ENCODE results near the gene PHPT1. TPM values are rescaled to one million over a fixed set of nuclear protein-coding genes. Genes with fewer than 3 reads are reported as not detected.

PHPT1 gene
- total and polyA plus RNA-seq, 2 of the 13 experiments (the other 11 are each of a cell fraction or from before 2014, with no cell fraction given): 189 to 192 TPM

- no peak for TF ChIP-seq ZSCAN21 (CRISPR knock-in tag; IDR thresholded peaks at IDR 0.05; ENCODE audit: borderline replicate concordance)
- TF ChIP-seq U2AF1 (optimal IDR thresholded peaks at IDR 0.05; ENCODE audit: low read depth, low read length): no peak
- TF ChIP-seq ZNF713 (CRISPR knock-in tag; IDR thresholded peaks at IDR 0.05): no peak
- TF ChIP-seq SOX5 (CRISPR knock-in tag; IDR thresholded peaks at IDR 0.05; ENCODE audit: borderline replicate concordance): no peak
- TF ChIP-seq STAG1 (CRISPR knock-in tag; IDR thresholded peaks at IDR 0.05): no peak
- no peak for TF ChIP-seq GTF3A (CRISPR knock-in tag; conservative IDR thresholded peaks at IDR 0.05)
- no peak for TF ChIP-seq ZFX (CRISPR knock-in tag; IDR thresholded peaks at IDR 0.05; ENCODE audit: low read depth)
- no peak for TF ChIP-seq MZF1 (CRISPR knock-in tag; IDR thresholded peaks at IDR 0.05; ENCODE audit: borderline replicate concordance)
- 0 out of 2 replicates have a peak, but pooled peaks have one; percentile 51 for TF ChIP-seq HNRNPL (IDR thresholded peaks at IDR 0.05; ENCODE audit: low read depth, low read length)
- TF ChIP-seq, protein P1, sequence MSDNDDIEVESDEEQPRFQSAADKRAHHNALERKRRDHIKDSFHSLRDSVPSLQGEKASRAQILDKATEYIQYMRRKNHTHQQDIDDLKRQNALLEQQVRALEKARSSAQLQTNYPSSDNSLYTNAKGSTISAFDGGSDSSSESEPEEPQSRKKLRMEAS (IDR thresholded peaks at IDR 0.05): no peak
- TF ChIP-seq ZNF44 (CRISPR knock-in tag; IDR thresholded peaks at IDR 0.05): no peak
- TF ChIP-seq ZNF557 (CRISPR knock-in tag; IDR thresholded peaks at IDR 0.05): no peak
- TF ChIP-seq MTF2 (CRISPR knock-in tag; IDR thresholded peaks at IDR 0.05; ENCODE audit: borderline replicate concordance): no peak
- TF ChIP-seq KAT7 (CRISPR knock-in tag; IDR thresholded peaks at IDR 0.05; ENCODE audit: borderline replicate concordance): no peak
- no peak for TF ChIP-seq CBFB (CRISPR knock-in tag; IDR thresholded peaks at IDR 0.05)
- peak; percentile 6; the same call in 1 of the 2 replicates for TF ChIP-seq SAP130 (CRISPR knock-in tag; IDR thresholded peaks at IDR 0.05; ENCODE audit: low read depth)
- TF ChIP-seq POLR2A (IDR thresholded peaks at IDR 0.05; ENCODE audit: insufficient read depth in 1 of 2, low read depth in 2 of 2, low read length in 2 of 2): peak in 1 of 2 experiments; percentile 16; a peak in 1 of 4 replicates
- TF ChIP-seq XBP1 (CRISPR knock-in tag; IDR thresholded peaks at IDR 0.05): no peak
- TF ChIP-seq TEAD3 (CRISPR knock-in tag; optimal IDR thresholded peaks at IDR 0.05; ENCODE audit: borderline replicate concordance): no peak
- TF ChIP-seq CCDC6 (CRISPR knock-in tag; IDR thresholded peaks at IDR 0.05): no peak
- TF ChIP-seq ZNF879 (CRISPR knock-in tag; IDR thresholded peaks at IDR 0.05): no peak
- TF ChIP-seq EEA1 (CRISPR knock-in tag; IDR thresholded peaks at IDR 0.05; ENCODE audit: borderline replicate concordance): no peak
- no peak for TF ChIP-seq ZNF775 (CRISPR knock-in tag; IDR thresholded peaks at IDR 0.05; ENCODE audit: borderline replicate concordance)
- no peak for TF ChIP-seq TRIM22 (IDR thresholded peaks at IDR 0.05)
- TF ChIP-seq ZIK1 (CRISPR knock-in tag; IDR thresholded peaks at IDR 0.05; ENCODE audit: borderline replicate concordance, low read depth): no peak
- no peak for TF ChIP-seq ZNF264 (CRISPR knock-in tag; IDR thresholded peaks at IDR 0.05)
- TF ChIP-seq ETS1 (CRISPR knock-in tag; IDR thresholded peaks at IDR 0.05): no peak
- TF ChIP-seq, protein P2, sequence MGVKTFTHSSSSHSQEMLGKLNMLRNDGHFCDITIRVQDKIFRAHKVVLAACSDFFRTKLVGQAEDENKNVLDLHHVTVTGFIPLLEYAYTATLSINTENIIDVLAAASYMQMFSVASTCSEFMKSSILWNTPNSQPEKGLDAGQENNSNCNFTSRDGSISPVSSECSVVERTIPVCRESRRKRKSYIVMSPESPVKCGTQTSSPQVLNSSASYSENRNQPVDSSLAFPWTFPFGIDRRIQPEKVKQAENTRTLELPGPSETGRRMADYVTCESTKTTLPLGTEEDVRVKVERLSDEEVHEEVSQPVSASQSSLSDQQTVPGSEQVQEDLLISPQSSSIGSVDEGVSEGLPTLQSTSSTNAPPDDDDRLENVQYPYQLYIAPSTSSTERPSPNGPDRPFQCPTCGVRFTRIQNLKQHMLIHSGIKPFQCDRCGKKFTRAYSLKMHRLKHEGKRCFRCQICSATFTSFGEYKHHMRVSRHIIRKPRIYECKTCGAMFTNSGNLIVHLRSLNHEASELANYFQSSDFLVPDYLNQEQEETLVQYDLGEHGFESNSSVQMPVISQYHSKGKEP (CRISPR knock-in tag; IDR thresholded peaks at IDR 0.05): no peak
- no peak for TF ChIP-seq RBAK (CRISPR knock-in tag; IDR thresholded peaks at IDR 0.05)
Observed at GRCh38 chr9:136803551-136804508, 45.4 kb upstream of the PHPT1 start (continued).

All from HepG2 (cell line).